Testis (tissue), 2 donors: ENCODE results near the gene CYP24A1.

Experiments
- POLR2A ChIP-seq: fragments of 450-650 bp; IDR thresholded peaks from one replicate; pipeline ENCODE4 v1.6.1; 2017; ENCODE audit warnings: antibody characterized with exemption, mild to moderate bottlenecking, moderate library complexity
- TF ChIP-seq, protein P1 (sequence below), 3 experiments: fragments of 450-650 bp in 2 of 3; fragments of 200-600 bp in 1 of 3; sonication (generic) in 1 of 3; IDR thresholded peaks; one replicate each; pipeline ENCODE4 v1.5.1; 2016 to 2019; ENCODE audit warnings: antibody characterized with exemption in 3 of 3, mild to moderate bottlenecking in 2 of 3, moderate library complexity in 1 of 3

- TF ChIP-seq, protein P1, sequence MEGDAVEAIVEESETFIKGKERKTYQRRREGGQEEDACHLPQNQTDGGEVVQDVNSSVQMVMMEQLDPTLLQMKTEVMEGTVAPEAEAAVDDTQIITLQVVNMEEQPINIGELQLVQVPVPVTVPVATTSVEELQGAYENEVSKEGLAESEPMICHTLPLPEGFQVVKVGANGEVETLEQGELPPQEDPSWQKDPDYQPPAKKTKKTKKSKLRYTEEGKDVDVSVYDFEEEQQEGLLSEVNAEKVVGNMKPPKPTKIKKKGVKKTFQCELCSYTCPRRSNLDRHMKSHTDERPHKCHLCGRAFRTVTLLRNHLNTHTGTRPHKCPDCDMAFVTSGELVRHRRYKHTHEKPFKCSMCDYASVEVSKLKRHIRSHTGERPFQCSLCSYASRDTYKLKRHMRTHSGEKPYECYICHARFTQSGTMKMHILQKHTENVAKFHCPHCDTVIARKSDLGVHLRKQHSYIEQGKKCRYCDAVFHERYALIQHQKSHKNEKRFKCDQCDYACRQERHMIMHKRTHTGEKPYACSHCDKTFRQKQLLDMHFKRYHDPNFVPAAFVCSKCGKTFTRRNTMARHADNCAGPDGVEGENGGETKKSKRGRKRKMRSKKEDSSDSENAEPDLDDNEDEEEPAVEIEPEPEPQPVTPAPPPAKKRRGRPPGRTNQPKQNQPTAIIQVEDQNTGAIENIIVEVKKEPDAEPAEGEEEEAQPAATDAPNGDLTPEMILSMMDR (IDR thresholded peaks at IDR 0.05) = no peak
- TF ChIP-seq POLR2A = no peak
Measured at GRCh38 chr20:54129350-54129749, 44.4 kb downstream of the CYP24A1 start.
